DND-41 (cell line): ENCODE data around the gene UPF3A.

Experiments
- EZH2 ChIP-seq: IDR thresholded peaks from 3 replicates; pipeline ENCODE4 v1.6.1; 2012; ENCODE audit warnings: borderline replicate concordance, low read depth, mild to moderate bottlenecking, moderate library complexity, low read length, inconsistent platforms; ENCODE audit not compliant: severe bottlenecking
- TF ChIP-seq, protein P1 (sequence below): IDR thresholded peaks from 2 replicates; pipeline ENCODE4 v1.5.1; 2012; ENCODE audit warnings: borderline replicate concordance, low read length, moderate library complexity, mild to moderate bottlenecking; ENCODE audit not compliant: poor library complexity, severe bottlenecking; ENCODE audit errors: extremely low read depth

DNA sequence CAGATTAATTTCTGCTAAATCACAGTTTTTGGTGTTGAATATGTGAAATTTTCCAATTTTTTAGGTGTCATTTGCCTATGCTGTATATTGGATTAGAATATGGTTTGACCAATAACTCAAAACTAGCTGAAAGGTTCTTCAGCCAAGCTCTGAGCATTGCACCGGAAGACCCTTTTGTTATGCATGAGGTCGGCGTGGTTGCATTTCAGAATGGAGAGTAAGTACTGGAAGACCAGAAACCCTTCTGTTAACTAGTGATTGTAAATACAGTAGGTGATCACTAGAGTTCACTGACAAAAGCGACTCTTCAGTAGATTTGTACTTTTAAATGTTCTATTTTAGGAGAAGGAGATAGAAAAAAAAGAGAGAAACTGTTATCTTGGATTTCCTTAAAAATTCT lies 24.4 kb upstream of the UPF3A start:
- TF ChIP-seq, protein P1, sequence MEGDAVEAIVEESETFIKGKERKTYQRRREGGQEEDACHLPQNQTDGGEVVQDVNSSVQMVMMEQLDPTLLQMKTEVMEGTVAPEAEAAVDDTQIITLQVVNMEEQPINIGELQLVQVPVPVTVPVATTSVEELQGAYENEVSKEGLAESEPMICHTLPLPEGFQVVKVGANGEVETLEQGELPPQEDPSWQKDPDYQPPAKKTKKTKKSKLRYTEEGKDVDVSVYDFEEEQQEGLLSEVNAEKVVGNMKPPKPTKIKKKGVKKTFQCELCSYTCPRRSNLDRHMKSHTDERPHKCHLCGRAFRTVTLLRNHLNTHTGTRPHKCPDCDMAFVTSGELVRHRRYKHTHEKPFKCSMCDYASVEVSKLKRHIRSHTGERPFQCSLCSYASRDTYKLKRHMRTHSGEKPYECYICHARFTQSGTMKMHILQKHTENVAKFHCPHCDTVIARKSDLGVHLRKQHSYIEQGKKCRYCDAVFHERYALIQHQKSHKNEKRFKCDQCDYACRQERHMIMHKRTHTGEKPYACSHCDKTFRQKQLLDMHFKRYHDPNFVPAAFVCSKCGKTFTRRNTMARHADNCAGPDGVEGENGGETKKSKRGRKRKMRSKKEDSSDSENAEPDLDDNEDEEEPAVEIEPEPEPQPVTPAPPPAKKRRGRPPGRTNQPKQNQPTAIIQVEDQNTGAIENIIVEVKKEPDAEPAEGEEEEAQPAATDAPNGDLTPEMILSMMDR = no peak
- TF ChIP-seq EZH2 = no peak
